ENCODE data around the gene GSTO1. TPM values are rescaled to one million over a fixed set of nuclear protein-coding genes. Genes with fewer than 3 reads are reported as not detected.
"Not testable (repeated sequence)": the region's sequence is repeated elsewhere in the genome, so short reads cannot be mapped to it uniquely, and the experiment has no call there.

The GSTO1 gene
- total and polyA plus RNA-seq, 2 donors (not counting 1 experiment from before 2014, with no cell fraction given): 151 to 249 TPM

DNA sequence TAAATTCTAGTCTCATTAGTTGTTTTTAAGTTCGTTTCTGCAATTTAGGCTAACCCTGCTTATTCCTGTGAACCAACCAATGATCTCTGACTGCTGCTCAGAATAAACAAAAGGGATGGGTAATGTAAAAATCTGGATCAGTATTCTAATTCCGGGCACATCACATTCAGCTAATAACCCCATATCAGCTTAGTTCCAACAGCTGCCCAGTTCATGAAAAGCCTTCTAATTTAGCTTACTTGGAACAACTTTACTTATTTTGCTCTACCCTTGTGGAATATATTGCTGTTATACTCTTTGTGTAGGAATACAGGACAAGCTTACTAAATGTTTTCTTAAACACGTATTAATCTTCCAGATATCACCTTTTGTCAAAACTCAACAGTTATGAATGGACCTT lies 18.9 kb upstream of the GSTO1 start:
- Histone ChIP-seq H3K9ac (ENCODE audit: insufficient read depth, low read length) (no peak overlapping the region), H2AFZ (ENCODE audit: low read length) (no peak overlapping the region), H3K4me1 (ENCODE audit: control insufficient read depth, extremely low read depth, insufficient read depth, low read length) (no peaks in the 10 kb centered on the region), H4K20me1 (ENCODE audit: control insufficient read depth, extremely low read depth, insufficient read depth, low read length) (no peaks in the 10 kb centered on the region), H3K27ac (ENCODE audit: insufficient read depth, low read length) (no peak overlapping the region), H3K4me3 (replicated peaks in 1 of 4; ENCODE audit: control extremely low read depth in 1 of 4, insufficient read depth in 1 of 4, low read depth in 3 of 4, low read length in 4 of 4) (no peak overlapping the region), H3K79me2 (ENCODE audit: control insufficient read depth, insufficient read depth, low read length) (no peaks in the 10 kb centered on the region), H3K36me3 (ENCODE audit: control insufficient read depth, insufficient read depth, low read length) (no peaks in the 10 kb centered on the region), H3K9me3 (ENCODE audit: control insufficient read depth, insufficient read depth, low read depth, low read length) (no peaks in the 10 kb centered on the region), H3K4me2 (ENCODE audit: extremely low read depth, insufficient read depth, low read length) (no peak overlapping the region), H3K27me3 (ENCODE audit: control insufficient read depth, insufficient read depth, low read length) (peaks cover 5% of the 10 kb centered on the region)
- TF ChIP-seq EZH2 (IDR thresholded peaks at IDR 0.05; ENCODE audit: low read length, missing control alignments): no peak
- TF ChIP-seq, protein P1, sequence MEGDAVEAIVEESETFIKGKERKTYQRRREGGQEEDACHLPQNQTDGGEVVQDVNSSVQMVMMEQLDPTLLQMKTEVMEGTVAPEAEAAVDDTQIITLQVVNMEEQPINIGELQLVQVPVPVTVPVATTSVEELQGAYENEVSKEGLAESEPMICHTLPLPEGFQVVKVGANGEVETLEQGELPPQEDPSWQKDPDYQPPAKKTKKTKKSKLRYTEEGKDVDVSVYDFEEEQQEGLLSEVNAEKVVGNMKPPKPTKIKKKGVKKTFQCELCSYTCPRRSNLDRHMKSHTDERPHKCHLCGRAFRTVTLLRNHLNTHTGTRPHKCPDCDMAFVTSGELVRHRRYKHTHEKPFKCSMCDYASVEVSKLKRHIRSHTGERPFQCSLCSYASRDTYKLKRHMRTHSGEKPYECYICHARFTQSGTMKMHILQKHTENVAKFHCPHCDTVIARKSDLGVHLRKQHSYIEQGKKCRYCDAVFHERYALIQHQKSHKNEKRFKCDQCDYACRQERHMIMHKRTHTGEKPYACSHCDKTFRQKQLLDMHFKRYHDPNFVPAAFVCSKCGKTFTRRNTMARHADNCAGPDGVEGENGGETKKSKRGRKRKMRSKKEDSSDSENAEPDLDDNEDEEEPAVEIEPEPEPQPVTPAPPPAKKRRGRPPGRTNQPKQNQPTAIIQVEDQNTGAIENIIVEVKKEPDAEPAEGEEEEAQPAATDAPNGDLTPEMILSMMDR (conservative IDR thresholded peaks at IDR 0.05 in 1 of 2, IDR thresholded peaks at IDR 0.05 in 1 of 2; ENCODE audit: low read depth in 1 of 2, low read length in 2 of 2): no peak
- no peak for DNase-seq (ENCODE audit: low read depth in 2 of 2)

DNA sequence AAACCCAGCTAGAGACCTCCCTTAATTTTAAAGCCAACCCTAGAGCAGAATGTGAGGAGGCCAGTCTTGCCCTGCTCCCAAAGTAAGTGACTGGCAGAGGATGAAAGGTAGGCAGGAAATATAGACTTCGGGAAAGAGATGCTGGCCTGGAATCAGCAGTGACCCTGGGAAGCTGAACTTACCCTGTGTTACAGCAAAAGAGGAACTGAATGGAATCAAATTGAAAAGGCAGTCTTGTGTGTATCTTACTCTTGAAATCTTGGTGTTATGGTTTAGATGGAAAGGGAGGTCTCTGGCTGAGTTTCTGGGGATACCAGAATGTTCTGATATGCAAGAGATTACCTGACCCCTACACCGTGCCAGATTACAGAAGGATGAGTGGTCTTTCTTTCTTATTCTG lies 14.6 kb upstream of the GSTO1 start:
- no peak for TF ChIP-seq EZH2 (IDR thresholded peaks at IDR 0.05; ENCODE audit: low read length, missing control alignments)
- TF ChIP-seq, protein P1 (conservative IDR thresholded peaks at IDR 0.05 in 1 of 2, IDR thresholded peaks at IDR 0.05 in 1 of 2; ENCODE audit: low read depth in 1 of 2, low read length in 2 of 2): no peak
- Histone ChIP-seq H3K27me3 (ENCODE audit: control insufficient read depth, insufficient read depth, low read length) (peaks cover 5% of the 10 kb centered on the region), H3K9me3 (ENCODE audit: control insufficient read depth, insufficient read depth, low read depth, low read length) (no peaks in the 10 kb centered on the region)

DNA sequence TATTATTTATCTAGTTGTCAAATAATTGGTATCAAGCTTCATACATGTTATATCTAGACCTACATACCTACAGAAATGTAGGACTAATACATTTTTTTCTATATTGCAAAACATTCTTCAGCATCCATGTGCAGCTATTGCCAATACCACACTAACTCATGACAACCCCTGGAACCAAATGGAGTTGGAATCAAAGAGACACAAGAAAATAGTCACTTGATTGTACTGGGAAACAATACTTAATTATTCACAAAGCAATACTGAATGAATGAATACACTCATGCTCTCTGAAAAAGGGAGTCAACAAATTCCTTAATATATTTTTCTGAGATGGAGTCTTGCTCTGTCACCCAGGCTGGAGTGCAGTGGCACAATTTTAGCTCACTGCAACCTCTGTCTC lies 12.1 kb upstream of the GSTO1 start:
- Histone ChIP-seq H4K20me1 (ENCODE audit: control insufficient read depth, extremely low read depth, insufficient read depth, low read length) (no peaks in the 10 kb centered on the region), H3K9ac (ENCODE audit: insufficient read depth, low read length) (no peak overlapping the region), H3K36me3 (ENCODE audit: control insufficient read depth, insufficient read depth, low read length) (no peaks in the 10 kb centered on the region), H3K9me3 (ENCODE audit: control insufficient read depth, insufficient read depth, low read depth, low read length) (no peaks in the 10 kb centered on the region), H3K27ac (ENCODE audit: insufficient read depth, low read length) (no peak overlapping the region), H3K4me1 (ENCODE audit: control insufficient read depth, extremely low read depth, insufficient read depth, low read length) (no peaks in the 10 kb centered on the region), H2AFZ (ENCODE audit: low read length) (no peak overlapping the region), H3K27me3 (ENCODE audit: control insufficient read depth, insufficient read depth, low read length) (peaks cover 5% of the 10 kb centered on the region), H3K79me2 (ENCODE audit: control insufficient read depth, insufficient read depth, low read length) (no peaks in the 10 kb centered on the region), H3K4me3 (replicated peaks in 1 of 4; ENCODE audit: control extremely low read depth in 1 of 4, insufficient read depth in 1 of 4, low read depth in 3 of 4, low read length in 4 of 4) (no peak overlapping the region), H3K4me2 (ENCODE audit: extremely low read depth, insufficient read depth, low read length) (no peak overlapping the region)
- TF ChIP-seq, protein P1 (conservative IDR thresholded peaks at IDR 0.05 in 1 of 2, IDR thresholded peaks at IDR 0.05 in 1 of 2; ENCODE audit: low read depth in 1 of 2, low read length in 2 of 2): no peak
- no peak for TF ChIP-seq EZH2 (IDR thresholded peaks at IDR 0.05; ENCODE audit: low read length, missing control alignments)
- no peak for DNase-seq (ENCODE audit: low read depth in 2 of 2)

More for the DNA sequence above, 14.6 kb upstream of the GSTO1 start:
- Histone ChIP-seq H3K4me1 (ENCODE audit: control insufficient read depth, extremely low read depth, insufficient read depth, low read length) (no peaks in the 10 kb centered on the region), H3K79me2 (ENCODE audit: control insufficient read depth, insufficient read depth, low read length) (no peaks in the 10 kb centered on the region), H3K9ac (ENCODE audit: insufficient read depth, low read length) (no peak overlapping the region), H2AFZ (ENCODE audit: low read length) (no peak overlapping the region), H3K4me2 (ENCODE audit: extremely low read depth, insufficient read depth, low read length) (no peak overlapping the region), H3K27ac (ENCODE audit: insufficient read depth, low read length) (no peak overlapping the region), H4K20me1 (ENCODE audit: control insufficient read depth, extremely low read depth, insufficient read depth, low read length) (no peaks in the 10 kb centered on the region), H3K4me3 (replicated peaks in 1 of 4; ENCODE audit: control extremely low read depth in 1 of 4, insufficient read depth in 1 of 4, low read depth in 3 of 4, low read length in 4 of 4) (no peak overlapping the region), H3K36me3 (ENCODE audit: control insufficient read depth, insufficient read depth, low read length) (no peaks in the 10 kb centered on the region)
- no peak for DNase-seq (ENCODE audit: low read depth in 2 of 2)

DNA sequence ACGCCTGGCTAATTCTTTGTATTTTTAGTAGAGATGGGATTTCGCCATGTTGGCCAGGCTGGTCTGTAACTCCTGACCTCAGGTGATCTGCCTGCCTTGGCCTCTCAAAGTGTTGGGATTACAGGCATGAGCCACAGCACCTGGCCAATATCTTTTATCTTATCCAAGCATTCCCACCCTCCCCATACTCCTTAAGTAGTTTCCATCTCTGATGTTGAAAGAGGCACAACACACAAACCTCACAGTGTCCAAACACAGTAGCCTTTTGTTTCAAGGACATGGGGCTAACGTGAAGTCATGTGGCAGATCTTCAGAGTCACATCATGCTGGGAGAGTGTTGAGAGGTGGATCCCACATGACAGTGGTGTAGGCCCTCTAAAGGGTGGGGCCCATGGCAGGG lies 11.7 kb upstream of the GSTO1 start:
- not testable (repeated sequence) for H3K79me2 ChIP-seq (ENCODE audit: control insufficient read depth, insufficient read depth, low read length); DNase-seq (ENCODE audit: low read depth in 2 of 2); H2AFZ ChIP-seq (ENCODE audit: low read length); H3K4me3 ChIP-seq (replicated peaks in 1 of 4; ENCODE audit: control extremely low read depth in 1 of 4, insufficient read depth in 1 of 4, low read depth in 3 of 4, low read length in 4 of 4); H3K9ac ChIP-seq (ENCODE audit: insufficient read depth, low read length); H3K9me3 ChIP-seq (ENCODE audit: control insufficient read depth, insufficient read depth, low read depth, low read length); H3K4me2 ChIP-seq (ENCODE audit: extremely low read depth, insufficient read depth, low read length); H3K36me3 ChIP-seq (ENCODE audit: control insufficient read depth, insufficient read depth, low read length); H3K4me1 ChIP-seq (ENCODE audit: control insufficient read depth, extremely low read depth, insufficient read depth, low read length); H4K20me1 ChIP-seq (ENCODE audit: control insufficient read depth, extremely low read depth, insufficient read depth, low read length); H3K27me3 ChIP-seq (ENCODE audit: control insufficient read depth, insufficient read depth, low read length); H3K27ac ChIP-seq (ENCODE audit: insufficient read depth, low read length)
